T-helper 1 cell (primary cell): ENCODE data around the gene ZNF385D.
"Not testable (repeated sequence)": the region's sequence is repeated elsewhere in the genome, so short reads cannot be mapped to it uniquely, and the experiment has no call there.

Source experiments
- DNase-seq, 5 donors: peaks; one replicate each; pipeline ENCODE4 v3.0.0-alpha.2; 2012 to 2020

Gene ZNF385D

DNA sequence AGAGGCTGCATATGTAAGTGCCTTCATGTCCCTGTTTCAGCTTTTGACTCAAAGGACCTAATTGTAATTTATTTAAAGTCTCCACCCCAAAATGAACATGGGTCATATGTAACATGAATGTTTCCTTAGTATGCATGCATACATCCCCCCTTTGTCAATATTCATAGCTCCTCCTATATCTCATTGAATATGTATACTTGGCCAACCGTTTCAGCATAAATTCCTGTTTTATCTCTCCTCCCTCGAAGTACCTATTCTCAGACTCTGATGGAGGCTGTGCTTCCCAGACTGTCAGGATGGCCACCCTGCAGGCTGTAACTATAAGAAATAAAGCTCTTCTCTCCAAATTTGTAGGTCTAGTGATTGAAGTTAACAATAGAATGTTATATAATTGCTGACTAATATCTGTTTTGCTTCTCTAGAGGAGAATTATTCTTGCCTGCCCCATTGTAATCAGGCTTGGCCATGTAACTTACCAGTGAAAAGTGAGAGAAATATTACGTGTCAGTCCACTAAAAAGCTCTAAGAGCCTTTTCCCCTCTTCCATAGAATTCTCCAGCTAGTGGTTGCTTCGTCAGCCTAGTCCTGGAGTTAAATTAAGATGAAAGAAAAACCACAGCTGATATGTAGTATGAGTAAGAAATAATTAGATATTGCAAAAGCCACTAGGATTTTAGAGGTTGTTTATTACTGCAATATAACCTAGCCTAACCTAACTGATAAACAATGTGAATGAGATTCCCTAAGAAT, 245.1 kb downstream of the ZNF385D start:
- DNase-seq = no peak

DNA sequence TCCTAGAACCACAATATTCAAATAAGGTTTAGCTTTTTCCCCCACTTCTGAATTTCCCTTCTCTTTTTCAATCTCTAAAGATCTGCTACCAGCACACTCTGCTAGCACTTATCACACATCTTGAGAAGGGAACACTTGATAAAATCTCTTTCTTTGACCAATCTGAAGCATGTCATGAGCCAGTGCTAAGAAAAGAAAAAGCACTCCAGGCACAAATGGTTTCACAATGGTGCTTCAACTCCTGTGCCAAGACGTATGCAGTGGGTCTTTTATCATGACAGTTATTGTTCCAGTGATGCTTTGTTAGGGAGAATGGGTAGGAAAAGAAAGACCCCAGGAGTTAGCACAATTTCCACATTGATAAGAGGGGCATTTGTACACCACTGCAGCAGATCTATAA, 248.4 kb downstream of the ZNF385D start:
- no peak for DNase-seq

DNA sequence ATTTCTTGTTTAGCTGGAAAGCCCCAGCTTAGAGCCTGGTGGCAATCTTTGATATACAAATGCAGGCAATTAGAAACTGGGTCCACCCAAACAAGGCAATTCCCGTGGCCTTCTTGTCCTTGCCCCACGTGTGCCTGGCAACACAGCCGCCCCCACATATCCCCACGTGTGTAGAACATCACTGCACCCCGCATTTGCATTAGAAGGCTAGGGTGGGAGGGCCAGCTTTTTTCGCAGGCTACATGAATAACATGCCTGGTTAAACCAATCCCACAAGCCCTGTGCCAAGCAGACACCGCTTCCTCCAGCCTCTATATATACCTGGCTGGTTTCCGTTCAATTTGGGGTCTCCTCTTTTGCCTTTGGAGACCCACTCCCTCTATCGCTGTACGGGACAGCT, 250.2 kb downstream of the ZNF385D start:
- DNase-seq = no peak

DNA sequence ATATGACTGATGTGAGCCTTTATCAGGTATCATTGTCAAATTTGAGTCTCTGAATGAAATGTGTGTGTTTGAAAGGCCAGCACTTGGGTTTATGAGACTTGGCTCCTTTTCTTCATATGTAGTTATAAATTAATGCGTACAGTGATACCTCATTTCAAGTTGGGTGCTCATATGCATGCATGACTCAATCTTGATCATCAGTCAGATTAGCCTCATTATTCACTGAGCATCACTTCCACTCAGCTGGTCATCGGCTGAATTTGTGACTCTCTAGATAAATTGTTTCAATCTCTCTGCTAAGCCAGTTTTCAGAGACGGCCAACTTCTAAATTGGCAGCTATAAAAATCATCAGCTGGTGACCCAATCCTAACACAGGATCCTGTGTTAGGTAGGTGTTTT, 260.3 kb downstream of the ZNF385D start:
- DNase-seq = not testable (repeated sequence)

DNA sequence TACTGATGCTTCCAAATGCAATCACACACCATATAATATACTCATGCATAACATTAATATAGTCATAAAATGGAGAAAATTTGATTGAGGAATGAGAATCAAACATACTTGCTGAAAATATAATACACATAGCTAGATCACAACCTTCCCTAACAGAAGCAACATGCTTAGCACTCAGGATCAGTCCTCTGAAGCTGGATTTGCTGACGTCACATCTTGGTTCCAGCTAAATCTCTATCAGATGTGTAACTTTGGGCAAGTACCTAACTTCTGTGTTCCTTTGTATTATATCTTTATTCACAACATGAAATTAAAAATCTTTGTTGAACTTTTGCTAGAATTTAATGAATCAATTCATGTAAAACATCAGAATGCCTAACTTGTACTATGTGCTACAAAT, 263.5 kb downstream of the ZNF385D start:
- no peak for DNase-seq

DNA sequence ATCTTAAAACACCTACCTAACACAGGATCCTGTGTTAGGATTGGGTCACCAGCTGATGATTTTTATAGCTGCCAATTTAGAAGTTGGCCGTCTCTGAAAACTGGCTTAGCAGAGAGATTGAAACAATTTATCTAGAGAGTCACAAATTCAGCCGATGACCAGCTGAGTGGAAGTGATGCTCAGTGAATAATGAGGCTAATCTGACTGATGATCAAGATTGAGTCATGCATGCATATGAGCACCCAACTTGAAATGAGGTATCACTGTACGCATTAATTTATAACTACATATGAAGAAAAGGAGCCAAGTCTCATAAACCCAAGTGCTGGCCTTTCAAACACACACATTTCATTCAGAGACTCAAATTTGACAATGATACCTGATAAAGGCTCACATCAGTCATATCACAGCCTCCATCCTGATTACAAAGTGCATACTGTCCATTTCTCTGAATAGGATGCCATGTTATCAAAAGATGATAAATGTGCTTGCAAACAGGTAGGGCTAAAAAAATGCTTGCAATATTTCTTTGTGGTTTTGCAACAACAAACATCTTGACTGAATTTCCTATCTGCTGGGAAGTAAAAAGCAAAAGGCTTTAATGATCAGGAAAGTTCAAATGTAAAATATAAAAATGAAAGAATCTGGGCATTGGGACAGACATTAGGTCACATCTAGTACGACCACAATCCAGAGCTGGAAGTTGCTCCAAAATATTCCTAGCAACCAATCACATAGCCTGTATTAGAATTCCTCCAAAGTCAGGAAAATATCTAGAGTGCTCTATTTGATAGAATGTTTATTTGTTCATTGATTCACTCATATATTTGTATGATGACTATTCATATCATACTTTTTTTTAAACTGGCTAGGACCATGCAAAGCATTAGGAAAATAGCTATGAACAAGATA, 264.7 kb downstream of the ZNF385D start:
- not testable (repeated sequence) for DNase-seq

DNA sequence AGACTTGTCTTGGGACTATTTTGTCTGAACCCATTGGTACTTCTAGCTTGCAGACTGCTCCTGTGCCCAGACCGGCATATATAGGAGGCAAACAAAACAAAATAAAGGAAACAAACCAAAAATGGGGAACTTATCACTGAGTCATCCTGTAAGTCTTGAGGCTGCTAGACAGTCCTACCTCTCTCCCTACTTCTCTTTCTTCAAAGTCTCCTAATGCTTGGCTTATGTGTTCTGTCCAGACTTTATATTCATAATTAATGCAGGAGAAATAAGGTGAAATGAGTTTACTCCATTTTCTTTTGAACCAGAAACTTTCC, 266.2 kb downstream of the ZNF385D start:
- DNase-seq = no peak

DNA sequence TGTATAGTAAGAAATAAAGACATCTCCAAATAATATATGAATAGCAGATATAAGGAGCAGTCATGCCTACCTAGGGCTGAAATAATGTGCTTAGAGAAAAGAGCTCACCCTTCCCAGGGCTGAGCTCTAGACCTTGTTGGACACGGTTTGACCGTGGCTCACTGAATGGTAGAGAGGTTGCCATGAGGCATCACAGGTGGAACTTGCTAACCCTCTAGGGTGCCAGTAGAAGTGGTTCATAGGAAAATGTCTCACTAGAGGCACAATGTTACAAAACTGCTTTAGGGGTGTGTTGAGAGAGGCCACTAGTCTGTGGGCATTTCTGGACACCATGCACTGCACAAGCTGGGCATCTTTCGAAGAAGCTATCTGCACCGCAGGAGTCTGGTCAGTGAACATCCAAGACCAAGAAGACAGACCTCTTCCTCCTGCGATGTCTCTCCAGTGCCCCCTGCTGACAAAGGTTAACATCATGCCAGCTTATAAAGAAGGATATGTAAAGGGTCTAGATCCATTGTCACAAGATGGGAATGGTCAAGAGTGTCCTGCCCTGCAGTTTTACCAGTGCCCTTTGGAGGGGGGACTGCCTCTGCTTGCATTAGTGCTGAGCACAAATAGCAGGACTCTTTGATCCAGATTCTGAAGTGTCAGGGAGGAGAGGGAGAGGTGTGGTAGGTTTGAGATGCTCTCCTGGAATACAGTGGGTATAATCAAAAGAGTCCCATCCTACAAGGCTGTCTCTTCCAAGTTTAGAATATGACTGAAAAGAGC, 266.8 kb downstream of the ZNF385D start:
- no peak for DNase-seq

DNA sequence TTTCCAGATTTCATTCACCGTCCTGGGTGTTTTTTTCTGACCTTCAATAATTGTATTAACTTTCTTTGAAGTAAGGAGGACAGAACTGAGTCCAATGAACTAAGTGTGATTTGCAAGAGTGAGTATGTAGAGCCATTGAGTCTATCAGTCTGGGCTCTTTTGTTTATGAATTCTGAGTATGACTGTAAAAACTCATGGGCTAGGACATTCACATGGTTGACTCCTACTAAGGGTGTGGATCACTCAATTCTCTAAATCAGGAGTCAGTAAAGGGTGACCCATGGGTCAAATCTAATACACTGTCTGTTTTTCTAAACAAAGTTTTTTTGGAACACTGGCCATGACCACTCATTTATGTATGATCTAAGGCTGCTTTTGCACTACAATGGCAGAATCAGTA, 269.0 kb downstream of the ZNF385D start:
- DNase-seq = no peak

DNA sequence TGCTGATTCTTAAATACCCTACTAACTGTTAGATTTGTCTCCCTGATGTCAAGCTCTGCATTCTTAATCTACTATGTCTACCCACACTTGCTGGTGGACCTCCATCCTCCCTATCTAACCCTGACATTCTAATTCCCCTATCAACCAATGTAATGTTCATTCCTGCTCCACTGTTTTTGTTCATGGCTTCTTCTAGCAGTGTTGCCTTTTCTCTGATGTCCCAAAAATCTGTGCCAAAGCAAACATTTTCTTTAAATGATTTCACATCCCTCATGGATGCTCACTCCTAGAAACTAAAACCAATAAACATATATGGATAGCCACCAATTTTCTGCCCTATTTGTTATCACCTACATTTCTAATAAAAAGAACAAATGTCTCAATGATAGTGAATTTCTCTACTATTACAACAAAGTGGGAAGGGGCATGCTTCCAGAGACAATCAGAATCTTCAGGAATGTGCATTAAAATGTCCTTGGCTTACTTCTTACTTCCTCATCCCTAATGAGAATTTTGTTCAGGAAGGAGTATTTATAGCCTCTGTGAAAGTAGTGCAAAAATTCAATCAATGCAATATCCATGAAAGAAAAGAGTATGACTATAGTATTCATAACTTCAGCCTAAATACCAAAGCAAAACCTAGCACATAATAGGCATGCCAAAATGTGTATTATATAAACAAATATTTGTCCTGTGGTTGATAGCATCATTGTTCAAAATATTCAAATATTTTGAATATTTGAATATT, 273.3 kb downstream of the ZNF385D start:
- no peak for DNase-seq

DNA sequence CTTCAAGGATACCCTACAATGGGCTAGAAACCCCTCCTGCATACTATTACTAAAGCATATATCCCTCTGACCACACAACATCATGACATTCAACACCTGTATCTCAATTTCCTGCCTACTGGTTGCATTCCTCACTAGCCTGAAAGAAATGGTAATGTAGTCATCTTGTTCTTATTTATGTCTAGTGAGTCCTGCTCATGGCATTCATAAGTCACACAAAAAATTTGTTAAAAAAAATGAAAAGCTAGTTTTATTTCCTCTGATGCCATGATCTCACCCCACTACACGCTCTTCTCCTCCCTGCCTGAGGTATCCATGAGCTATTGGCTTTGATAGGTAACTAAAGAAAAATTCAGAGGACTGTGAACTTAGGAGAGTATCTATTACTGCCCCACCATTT, 284.5 kb downstream of the ZNF385D start:
- no peak for DNase-seq

DNA sequence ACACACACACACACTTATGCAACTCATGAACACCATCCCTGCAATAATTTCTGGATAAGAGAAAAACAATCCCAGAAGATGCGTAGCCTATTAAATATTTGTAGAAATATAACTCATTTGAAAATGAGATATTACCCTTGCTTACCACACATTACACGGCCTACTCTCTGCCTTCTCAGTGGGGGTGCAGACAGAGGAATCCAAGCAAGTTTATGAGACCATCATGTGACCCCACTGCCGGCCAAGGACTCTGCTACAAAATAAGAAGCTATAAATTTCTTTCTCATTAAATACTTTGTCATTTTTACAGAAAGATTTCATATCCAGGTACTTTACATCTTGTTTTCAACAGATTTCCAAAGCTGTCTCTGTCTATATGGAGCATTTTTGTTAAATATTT, 286.3 kb downstream of the ZNF385D start:
- DNase-seq = no peak

DNA sequence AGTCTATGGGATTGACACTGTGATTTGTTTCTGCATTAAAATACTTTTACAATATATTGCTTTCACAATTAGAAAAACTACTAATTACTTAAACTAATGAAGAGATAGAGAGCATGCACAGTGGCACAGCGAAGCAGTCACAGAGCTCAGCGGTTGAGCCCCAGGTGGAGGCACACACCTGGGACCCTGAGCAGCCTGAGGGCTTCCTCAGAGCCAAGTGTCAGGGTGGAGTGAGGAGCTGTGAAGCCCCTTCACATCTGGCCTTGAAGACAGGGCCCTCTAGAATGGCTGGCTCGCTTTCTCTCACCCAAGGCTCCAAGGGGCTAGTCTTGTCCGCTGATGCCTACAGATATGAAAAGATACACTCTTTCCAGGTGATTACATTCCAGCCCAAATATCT, 287.7 kb downstream of the ZNF385D start:
- no peak for DNase-seq

DNA sequence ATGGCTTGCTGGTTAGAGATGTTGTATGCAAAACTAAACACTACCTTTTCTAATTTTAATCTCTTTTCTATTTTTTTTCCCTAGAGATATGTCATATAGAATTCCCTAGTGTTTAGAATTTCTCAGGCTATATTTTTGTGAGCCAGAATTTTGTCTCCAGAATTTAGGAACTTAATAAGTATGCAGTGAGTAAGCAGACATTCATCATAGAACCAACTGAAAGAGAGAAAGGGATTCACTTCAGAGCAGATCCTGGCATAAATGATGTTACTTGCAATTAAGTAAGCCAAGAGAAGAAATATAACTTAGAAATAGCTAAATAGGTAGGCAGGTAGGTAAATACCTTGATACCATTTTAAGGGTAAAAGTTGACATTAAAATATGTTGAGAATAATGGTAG, 288.9 kb downstream of the ZNF385D start:
- DNase-seq = no peak

DNA sequence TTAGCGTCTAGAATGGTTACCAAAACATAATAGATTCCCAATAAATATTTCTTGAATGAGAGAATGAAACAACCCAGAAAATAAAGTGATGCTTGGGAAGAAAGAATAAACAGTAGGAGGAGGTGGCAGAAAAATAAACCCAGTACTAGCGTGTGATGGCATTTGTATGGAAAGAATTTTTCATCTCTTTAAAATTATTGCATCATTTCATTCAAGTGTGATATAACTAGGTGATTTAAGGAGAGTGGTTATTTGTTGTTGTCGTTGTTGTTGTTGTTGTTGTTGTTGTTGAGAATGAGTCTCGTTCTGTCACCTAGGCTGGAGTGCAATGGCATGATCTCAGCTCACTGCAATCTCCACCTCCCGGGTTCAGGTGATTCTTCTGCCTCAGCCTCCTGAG, 293.9 kb downstream of the ZNF385D start:
- no peak for DNase-seq

DNA sequence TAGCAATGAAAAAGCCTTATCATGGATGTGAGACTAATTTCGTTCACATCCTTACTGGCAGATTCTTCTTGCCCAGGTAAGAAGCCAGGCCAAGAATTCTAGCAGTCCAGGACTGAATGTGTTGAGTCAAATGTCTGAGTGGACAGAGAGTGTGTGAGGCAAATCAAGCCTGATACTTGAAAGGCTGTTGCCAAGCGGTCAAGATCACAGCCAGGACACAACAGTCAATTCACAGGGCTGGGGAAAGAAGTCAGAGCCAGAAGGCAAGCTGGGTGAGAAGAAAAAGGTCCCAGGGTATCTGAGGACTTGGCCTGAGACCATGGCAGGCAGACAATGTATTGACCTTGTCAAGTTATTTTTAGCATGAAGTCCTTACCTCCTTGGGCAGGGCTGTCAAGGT, 301.3 kb downstream of the ZNF385D start:
- DNase-seq = no peak

DNA sequence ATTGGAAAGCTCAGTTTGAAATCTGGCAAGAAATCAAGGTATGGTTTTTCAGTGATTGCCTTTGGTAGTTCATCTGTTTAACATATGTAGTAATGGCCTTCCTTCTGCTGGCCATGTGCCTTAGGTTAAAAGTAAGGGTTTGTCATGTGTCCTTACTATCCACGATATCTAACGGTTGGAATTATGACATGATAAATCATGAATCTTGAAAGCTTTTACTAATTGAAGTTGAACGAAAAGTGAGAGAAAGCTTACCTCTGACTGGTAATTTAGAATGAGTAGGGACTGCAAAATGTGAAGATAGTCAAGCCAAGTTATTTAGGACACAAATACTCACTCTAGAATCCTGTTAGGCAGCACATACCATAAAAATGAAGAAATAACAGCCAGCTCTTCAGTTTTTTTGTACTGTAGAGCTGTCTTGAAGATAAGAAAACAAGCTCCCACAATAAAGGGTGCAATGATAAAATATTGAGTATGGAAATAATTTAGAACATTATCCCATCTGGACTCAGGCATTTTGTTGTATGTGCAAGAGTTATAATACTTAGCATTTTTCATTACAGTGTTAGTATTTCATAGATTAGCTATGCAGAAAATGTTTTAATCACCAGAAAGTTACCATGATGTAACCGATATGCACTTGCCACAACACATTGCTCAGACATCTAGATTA, 303.4 kb downstream of the ZNF385D start:
- no peak for DNase-seq

DNA sequence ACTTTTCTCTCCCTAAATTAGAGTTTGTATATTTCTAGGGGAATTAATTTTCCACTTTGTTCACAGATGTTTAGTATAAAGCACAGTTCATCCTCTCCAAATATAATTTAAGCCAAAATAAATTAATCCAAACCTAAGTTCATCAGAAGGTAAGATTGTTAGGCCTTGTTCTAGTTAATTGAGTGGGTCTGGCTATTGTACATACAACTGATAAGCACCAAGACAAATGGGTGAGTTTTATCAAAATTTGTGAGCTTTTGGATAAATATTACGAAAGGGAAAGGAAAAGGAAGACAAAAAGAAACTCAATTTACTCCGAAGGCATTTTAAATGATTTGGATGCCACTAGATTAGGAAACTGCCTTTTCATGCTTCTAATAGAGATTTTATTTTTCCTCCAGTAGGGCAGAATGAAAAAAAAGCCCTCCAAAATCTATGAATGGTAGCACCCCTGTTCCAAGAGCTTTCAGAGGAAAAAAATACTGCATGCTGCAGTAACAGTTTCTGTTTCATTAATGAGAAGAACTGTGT, 304.0 kb downstream of the ZNF385D start:
- DNase-seq = no peak

DNA sequence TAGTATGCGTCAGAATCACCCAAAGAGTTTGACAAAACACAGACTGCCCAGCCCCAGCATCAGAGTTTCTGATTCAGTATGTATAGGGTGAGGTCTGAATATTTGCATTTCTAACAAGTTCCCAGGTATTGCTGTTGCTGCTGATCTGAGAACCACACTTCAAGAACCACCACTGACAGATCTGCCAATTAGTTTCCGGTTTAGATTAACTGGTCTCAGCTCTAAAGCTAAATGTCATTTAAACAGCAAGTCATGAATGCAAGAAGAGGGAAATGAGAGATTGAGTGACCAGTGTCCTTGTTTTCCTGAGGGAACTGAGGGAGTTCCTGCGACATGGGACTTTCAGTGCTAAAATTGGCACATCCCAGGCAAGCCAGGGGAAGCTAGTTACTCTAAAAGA, 305.0 kb downstream of the ZNF385D start:
- no peak for DNase-seq

DNA sequence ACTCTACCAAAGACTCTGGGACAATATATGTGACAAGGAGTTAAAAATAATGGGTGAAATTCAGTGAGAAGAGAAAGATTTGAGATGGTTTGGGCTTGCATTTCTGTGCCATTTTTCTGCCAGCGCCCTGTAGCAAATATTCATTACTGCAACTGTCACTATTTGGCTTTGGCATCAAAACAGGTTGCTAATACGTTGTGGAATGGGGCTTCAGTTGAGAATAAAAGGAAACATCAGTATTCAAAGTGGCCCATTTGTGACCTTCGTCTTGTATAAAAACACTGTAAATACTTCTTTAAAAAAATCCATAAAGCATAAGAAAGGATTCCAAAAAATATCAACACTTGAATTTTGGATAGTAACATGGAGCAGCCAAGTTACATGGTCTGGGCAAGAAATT, 309.2 kb downstream of the ZNF385D start:
- no peak for DNase-seq

DNA sequence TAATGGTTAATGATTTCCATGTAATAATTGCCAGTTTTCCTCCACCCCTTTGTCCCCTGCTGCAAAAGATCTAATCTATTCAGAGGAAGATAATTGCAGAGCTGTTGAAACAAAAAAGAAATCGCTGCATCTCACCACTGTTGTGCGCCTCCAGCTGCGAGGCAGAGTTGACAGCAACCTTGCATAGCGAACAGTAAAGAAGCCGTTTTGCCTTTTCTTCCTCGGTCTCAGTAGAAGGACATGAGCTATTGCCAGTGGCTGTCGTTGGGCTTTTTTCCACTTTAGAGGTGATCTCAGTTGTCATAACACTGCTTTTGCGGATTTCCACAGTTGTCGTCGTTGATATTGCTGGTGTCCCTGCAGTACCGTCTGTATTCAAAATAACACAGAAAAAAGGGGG, 314.2 kb downstream of the ZNF385D start:
- no peak for DNase-seq

DNA sequence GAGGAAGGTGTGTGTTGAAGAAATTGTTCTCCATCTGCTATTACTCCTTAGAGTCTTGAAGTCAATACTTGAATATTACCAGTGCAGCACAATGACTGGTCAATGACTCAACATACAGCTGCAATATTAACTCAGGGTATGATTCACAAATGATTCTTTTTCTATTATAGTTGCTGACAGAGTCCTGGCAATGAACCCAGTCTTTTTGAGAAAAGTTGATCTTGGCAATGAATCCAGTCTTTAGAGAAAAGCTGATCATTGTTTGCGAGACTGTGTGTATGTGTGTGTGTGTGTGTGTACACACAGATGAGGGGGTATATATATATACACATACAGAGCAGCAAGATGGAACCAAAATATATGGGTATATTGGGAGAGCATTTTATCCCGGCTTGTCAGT, 315.1 kb downstream of the ZNF385D start:
- DNase-seq = no peak
